Osteoblast (primary cell): ENCODE results near the gene DRAXIN. TPM values are rescaled to one million over a fixed set of nuclear protein-coding genes. Genes with fewer than 3 reads are reported as not detected.
A peak's percentile ranks its signal among the peaks of the same experiment; 100 is the strongest.

Experiments
- DNase-seq: peaks from one replicate; pipeline ENCODE4 v3.0.0; 2011; ENCODE audit warnings: low spot score, mixed read lengths; ENCODE audit not compliant: insufficient read length; ENCODE audit errors: missing footprints
- H2AFZ ChIP-seq: 2 replicates; pipeline ENCODE4 v1.6.0; 2011; ENCODE audit warnings: mild to moderate bottlenecking, low read length
- H3K27ac ChIP-seq: 2 replicates; pipeline ENCODE4 v1.5.1; 2011; ENCODE audit warnings: mild to moderate bottlenecking, low read depth, low read length, moderate library complexity
- H3K27me3 ChIP-seq: 2 replicates; pipeline ENCODE4 v1.6.0; 2012; ENCODE audit warnings: mild to moderate bottlenecking, control low read depth, inconsistent platforms, low read length, moderate library complexity; ENCODE audit not compliant: insufficient read depth
- H3K36me3 ChIP-seq: 2 replicates; pipeline ENCODE4 v1.5.1; 2011; ENCODE audit warnings: mild to moderate bottlenecking, low read length, control low read depth, moderate library complexity; ENCODE audit not compliant: insufficient read depth
- H3K4me1 ChIP-seq: 2 replicates; pipeline ENCODE4 v1.5.1; 2011; ENCODE audit warnings: mild to moderate bottlenecking, low read length, control low read depth, moderate library complexity; ENCODE audit not compliant: insufficient read depth
- H3K4me2 ChIP-seq: 2 replicates; pipeline ENCODE4 v1.6.0; 2011; ENCODE audit warnings: mild to moderate bottlenecking, low read length; ENCODE audit not compliant: insufficient read depth
- H3K4me3 ChIP-seq: fragments of 200-600 bp; sonication (generic); 3 replicates; pipeline ENCODE4 v1.5.1; 2012; ENCODE audit warnings: mild to moderate bottlenecking, low read length, inconsistent platforms; ENCODE audit not compliant: insufficient read depth
- H3K79me2 ChIP-seq: 2 replicates; pipeline ENCODE4 v1.6.0; 2012; ENCODE audit warnings: mild to moderate bottlenecking, low read length, control low read depth, inconsistent platforms; ENCODE audit not compliant: insufficient read depth
- H3K9me3 ChIP-seq: 2 replicates; pipeline ENCODE4 v1.5.1; 2011; ENCODE audit warnings: low read depth, low read length, control low read depth
- H4K20me1 ChIP-seq: 2 replicates; pipeline ENCODE4 v1.6.0; 2012; ENCODE audit warnings: mild to moderate bottlenecking, low read length, control low read depth; ENCODE audit not compliant: insufficient read depth
- total RNA-seq: library from RNA; depleted of rRNA; stranded (reverse); fragments of >200 nt; gene quantifications from 2 replicates; pipeline ENCODE4 v1.2.3, GENCODE V29; 2012
- TF ChIP-seq, protein P1 (sequence below): IDR thresholded peaks from 2 replicates; pipeline ENCODE4 v1.5.1; 2011; ENCODE audit warnings: mild to moderate bottlenecking, low read depth, low read length, moderate library complexity; ENCODE audit errors: extremely low read depth

DRAXIN gene
- total RNA-seq, 1 donor: under 0.01 TPM

DNA sequence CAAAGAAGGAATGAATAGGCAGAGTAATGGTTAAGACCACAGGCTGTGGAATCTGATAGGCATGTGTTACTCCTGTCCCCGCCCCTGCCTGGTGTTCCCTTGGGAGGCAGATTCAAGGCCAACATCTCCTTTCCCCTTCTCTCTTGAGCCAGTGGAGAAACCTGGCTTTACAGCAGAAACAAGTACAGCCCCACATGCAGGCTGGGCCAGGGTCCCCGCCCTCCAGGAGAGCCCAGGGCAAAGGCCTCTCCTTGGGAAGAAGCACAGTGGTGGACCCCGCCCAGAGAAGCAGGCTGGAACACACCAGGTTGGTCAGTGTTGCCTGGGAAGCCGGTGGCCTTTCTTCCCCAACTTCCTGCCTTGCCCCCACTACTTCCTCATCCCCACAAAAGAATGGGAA is 77.3 kb downstream of the DRAXIN start:
- H3K27ac ChIP-seq: no peak overlapping the region
- TF ChIP-seq, protein P1, sequence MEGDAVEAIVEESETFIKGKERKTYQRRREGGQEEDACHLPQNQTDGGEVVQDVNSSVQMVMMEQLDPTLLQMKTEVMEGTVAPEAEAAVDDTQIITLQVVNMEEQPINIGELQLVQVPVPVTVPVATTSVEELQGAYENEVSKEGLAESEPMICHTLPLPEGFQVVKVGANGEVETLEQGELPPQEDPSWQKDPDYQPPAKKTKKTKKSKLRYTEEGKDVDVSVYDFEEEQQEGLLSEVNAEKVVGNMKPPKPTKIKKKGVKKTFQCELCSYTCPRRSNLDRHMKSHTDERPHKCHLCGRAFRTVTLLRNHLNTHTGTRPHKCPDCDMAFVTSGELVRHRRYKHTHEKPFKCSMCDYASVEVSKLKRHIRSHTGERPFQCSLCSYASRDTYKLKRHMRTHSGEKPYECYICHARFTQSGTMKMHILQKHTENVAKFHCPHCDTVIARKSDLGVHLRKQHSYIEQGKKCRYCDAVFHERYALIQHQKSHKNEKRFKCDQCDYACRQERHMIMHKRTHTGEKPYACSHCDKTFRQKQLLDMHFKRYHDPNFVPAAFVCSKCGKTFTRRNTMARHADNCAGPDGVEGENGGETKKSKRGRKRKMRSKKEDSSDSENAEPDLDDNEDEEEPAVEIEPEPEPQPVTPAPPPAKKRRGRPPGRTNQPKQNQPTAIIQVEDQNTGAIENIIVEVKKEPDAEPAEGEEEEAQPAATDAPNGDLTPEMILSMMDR: no peak
- peaks cover 8% of the 10 kb centered on the region for H3K27me3 ChIP-seq
- no peaks in the 10 kb centered on the region for H3K9me3 ChIP-seq
- H3K4me1 ChIP-seq: no peaks in the 10 kb centered on the region
- H2AFZ ChIP-seq: no peak overlapping the region
- no peak overlapping the region for H3K4me3 ChIP-seq
- peak; percentile 83 for DNase-seq
- no peak overlapping the region for H3K4me2 ChIP-seq
- H4K20me1 ChIP-seq: no peaks in the 10 kb centered on the region
- H3K36me3 ChIP-seq: no peaks in the 10 kb centered on the region
- no peaks in the 10 kb centered on the region for H3K79me2 ChIP-seq

DNA sequence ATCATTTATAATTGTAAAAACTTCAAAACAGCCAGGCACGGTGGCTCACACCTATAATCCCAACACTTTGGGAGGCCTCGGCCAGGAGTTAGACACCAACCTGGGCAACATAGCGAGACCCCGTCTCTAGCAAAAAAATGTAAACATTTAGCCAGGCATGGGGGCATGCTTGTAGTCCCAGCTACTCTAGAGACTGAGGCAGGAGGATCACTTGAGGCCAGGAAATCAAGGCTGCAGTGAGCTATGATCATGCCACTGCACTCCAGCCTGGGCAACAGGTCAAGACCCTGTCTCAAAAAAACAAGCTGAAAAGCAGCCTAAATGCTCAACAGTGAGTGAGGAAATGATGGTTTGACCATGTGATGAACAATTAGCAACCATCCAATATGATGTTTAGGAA is 77.8 kb downstream of the DRAXIN start:
- H3K79me2 ChIP-seq: no peaks in the 10 kb centered on the region

DNA sequence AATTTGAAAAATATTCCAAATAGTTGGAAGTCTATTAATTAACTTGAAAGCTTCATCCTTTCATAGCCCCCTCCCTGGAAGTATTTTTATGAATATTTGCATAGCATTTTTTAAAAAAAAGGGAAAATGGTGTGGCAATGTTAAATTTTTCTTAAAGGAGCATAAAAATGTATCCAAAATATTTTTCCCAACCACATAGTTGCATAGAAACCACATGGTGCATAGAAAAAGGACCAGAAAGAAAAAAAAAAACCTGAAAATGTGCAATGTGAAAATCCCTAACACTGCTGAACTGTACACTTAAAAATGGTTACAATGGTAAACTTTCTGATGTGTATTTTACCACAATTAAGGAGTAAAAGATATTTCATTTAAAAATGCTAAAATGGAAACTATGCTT is 78.5 kb downstream of the DRAXIN start:
- H3K4me3 ChIP-seq: no peak overlapping the region
- TF ChIP-seq, protein P1: no peak
- H3K4me2 ChIP-seq: no peak overlapping the region
- no peaks in the 10 kb centered on the region for H3K4me1 ChIP-seq
- no peaks in the 10 kb centered on the region for H3K9me3 ChIP-seq
- no peaks in the 10 kb centered on the region for H4K20me1 ChIP-seq
- H2AFZ ChIP-seq: no peak overlapping the region
- DNase-seq: no peak
- H3K79me2 ChIP-seq: no peaks in the 10 kb centered on the region
- H3K27me3 ChIP-seq: peaks cover 8% of the 10 kb centered on the region
- H3K36me3 ChIP-seq: no peaks in the 10 kb centered on the region
- H3K27ac ChIP-seq: no peak overlapping the region

More for the DNA sequence above, 77.8 kb downstream of the DRAXIN start:
- TF ChIP-seq, protein P1: no peak
- DNase-seq: no peak
- Histone ChIP-seq H4K20me1 (no peaks in the 10 kb centered on the region), H3K36me3 (no peaks in the 10 kb centered on the region), H3K4me3 (no peak overlapping the region), H2AFZ (no peak overlapping the region), H3K27me3 (peaks cover 8% of the 10 kb centered on the region), H3K4me1 (no peaks in the 10 kb centered on the region), H3K4me2 (no peak overlapping the region), H3K27ac (no peak overlapping the region), H3K9me3 (no peaks in the 10 kb centered on the region)

DNA sequence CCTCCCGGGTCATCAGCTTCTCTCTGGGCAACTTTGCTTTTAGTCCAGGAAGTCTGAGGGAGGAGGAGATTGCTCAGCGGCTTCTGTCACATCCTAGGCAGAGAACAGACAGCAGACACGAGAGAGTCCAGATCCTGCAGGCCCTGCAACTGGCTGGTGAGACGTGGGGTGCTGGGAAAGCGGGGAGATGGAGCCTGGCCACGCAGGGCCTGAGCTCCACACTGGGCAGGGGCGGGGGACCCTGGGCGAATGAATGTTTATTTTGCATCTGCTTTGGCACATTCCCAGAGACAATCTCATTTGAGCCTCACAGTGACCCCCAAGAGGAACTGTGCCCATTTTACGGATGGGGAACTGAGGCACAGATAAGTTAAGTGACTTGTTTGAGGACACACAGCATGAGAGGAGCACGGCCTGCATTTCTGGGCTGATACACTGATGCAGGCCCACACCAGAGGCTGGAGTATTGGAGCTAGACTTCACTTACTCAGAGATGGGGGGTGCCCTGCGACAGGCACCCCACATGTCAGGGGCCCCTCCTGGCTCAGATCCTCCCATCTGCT is 80.1 kb downstream of the DRAXIN start:
- Histone ChIP-seq H3K27ac (no peak overlapping the region), H3K4me1 (no peaks in the 10 kb centered on the region), H3K4me3 (no peak overlapping the region), H4K20me1 (no peaks in the 10 kb centered on the region), H2AFZ (no peak overlapping the region), H3K9me3 (no peaks in the 10 kb centered on the region), H3K79me2 (no peaks in the 10 kb centered on the region), H3K27me3 (peaks cover 8% of the 10 kb centered on the region), H3K4me2 (no peak overlapping the region), H3K36me3 (no peaks in the 10 kb centered on the region)
- TF ChIP-seq, protein P1: no peak
- DNase-seq: peak; percentile 53
